DMS153 (cell line): Measurements from ENCODE around the gene PITPNC1.
"Not testable (repeated sequence)": the region's sequence is repeated elsewhere in the genome, so short reads cannot be mapped to it uniquely, and the experiment has no call there.

ENCODE experiments used
- DNase-seq: peaks from one replicate; lab custom pipeline; 2025; lab: John Stamatoyannopoulos, UW

PITPNC1 gene

GRCh38 chr17:67461876-67462275, 84.8 kb downstream of the PITPNC1 start:
- DNase-seq: no peak

- no peak for DNase-seq
These were observed 89.2 kb downstream of the PITPNC1 start for GRCh38 chr17:67466251-67466796.

DNA sequence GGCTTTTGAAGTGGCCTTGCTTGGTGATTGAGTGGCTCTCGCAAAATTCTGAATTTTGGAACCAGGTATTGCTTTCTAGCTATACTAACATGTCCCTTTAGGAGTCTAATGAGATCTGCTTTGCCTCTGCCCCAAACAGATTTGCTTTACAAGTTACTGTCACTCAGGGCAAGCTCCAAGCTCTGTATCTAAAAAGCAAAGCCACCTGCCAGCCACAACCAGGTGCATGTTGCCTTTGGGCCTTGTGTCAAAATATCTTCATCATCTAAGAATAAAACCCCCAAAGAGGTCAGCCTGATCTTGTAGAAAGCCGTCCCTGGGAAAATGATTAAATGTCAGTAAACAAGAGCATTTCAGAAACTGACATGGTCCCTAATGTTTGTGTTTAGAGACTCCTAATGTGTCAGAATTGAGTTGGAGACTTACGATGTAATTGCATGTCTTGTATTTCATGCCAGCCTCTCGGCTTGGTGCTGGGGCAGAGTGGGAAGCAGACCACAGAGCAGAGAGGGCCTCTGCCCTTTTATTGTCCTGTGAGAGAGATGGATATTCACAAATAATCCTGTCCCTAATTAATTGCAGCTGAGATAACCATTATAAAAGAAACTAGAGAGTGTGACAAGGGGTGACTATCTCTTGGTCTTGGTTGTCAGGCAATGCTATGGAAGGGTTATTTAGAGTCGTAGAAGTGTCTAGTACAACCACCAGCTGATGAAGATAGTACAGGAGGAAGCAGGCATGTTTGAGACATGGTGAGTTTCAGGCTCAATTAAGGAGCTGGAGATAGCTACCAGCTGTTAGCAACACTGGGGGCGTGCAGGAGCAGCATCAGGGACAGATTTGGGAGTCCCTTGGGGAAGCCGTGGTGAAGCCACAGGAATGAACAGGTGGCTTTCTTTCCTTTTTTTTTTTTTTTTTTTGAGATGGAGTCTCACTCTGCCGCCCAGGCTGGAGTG, 90.7 kb downstream of the PITPNC1 start:
- DNase-seq: no peak

- DNase-seq: no peak
These were observed 92.3 kb downstream of the PITPNC1 start for GRCh38 chr17:67469208-67469980.

GRCh38 chr17:67470163-67470562, 93.1 kb downstream of the PITPNC1 start:
- no peak for DNase-seq

GRCh38 chr17:67471118-67471517, 94.0 kb downstream of the PITPNC1 start:
- no peak for DNase-seq

DNA sequence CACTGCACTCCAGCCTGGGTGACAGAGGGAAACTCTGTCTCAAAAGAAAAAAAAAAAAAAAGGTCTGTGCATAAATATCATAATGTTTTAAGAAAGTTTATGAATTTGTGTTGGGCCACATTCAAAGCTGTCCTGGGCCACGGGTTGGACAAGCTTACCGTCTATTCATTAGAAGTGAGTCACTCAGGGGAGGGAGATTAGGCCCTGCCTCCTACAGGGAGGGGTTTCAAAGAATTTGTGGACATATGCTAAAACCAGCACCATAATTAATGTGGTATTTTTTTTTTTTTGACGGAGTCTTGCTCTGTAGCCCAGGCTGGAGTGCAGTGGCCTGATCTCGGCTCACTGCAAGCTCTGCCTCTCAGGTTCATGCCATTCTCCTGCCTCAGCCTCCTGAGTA, 95.5 kb downstream of the PITPNC1 start:
- DNase-seq: not testable (repeated sequence)

DNA sequence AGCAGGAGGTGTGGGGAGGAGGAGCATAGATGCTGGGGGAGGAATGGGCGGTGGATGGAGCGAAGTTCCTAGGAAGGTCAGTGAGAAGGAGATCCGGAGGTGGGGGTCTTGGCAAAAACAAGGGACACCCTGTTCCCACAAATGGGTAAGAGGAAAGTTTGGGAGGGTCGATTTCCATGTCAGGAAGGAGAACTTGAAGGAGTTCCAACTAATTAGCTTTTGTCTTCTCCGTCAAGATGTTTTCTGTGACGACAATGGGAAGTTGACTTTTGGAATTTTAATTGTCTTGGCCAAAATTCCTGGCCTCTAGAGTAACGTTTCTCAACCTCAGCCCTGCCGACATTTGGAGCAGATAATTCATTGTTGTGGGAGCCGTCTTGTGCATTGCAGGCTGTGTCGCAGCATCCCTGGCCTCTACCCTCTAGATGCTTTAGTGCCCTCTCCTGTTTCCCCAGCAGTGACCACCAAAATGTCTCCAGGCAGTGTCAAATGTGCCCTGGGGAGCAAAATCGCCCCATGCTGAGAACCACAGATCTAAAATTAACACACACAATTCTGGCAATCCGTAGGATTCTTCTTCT, 97.1 kb downstream of the PITPNC1 start:
- no peak for DNase-seq

DNA sequence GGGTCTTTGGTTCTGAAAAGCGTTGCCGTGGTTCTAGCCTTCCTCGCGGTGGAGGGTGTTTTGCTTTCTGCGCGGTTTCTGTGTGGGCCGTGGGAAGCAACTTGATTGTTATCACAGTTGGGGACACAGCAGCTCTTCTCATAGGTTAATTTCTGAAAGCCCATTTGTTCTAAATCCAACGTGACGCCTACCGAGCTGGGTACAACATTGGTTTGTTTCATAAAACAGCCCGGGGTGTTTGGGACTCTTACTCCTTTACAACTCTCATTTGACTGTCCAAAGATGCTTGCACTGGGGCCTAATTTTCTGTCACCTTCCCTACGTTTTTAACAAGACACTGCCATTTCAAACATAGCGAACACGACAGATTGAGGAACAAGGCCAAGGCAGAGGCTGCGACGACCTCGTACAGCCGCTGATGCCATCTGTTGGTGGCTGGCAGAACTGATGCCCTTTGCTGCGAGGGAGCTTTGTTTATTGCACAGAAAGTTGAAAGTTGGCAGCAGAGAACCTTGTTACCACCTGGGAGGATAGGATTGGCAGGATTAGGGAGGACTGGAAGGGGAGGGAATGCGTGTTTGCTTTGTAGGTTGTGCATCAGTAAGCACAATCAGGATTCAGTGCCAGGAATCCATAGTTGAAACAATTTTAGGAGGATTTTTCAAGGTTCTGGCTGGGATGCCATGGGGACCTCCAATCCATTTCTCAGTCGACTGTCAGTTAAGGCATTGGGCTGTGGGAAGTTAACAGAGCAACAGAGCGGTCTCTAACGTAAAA, 98.3 kb downstream of the PITPNC1 start:
- peak; percentile 84 for DNase-seq

DNA sequence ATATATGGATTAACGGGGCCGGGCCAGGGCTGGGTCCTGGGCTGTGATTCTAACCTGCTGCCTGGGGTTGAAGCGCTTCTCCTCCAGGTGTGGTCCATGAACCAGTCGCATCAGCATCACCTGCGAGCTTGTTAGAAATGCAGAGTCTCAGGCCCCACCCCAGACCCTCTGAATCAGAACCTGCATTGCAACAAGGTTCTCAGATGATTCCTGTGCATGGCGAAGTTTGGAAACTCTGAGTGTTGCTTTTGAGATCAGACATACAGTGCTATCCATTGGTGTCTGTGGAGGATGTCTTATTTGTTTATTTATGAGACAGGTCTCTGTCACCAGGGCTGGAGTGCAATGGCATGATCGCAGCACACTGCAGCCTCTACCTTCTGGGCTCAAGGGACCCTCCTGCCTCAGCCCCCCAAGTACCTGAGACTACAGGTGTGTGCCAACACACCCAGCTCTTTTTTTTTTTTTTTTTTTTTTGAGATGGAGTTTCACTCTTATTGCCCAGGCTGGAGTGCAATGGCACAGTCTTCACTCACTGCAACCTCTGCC, 99.8 kb downstream of the PITPNC1 start:
- no peak for DNase-seq

DNA sequence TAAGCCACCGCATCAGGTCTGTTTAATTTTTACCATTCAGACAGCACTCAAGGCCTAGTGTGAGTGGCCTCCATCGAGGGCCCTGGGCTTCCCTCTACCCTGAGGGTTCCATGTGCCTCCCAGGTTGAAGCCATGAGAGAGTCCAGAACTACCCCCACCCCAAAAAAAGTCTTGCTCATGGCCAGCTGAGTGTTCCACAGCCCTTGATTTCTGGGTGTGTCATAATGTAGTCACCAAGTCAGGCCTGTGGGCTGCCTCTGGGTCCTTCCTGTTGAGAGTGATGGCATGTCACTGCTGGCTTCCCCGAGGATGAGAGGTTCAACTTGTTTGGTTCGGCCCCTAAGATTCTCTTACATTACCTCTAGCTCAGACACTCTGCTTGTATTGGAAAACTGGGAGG, 100.6 kb downstream of the PITPNC1 start:
- DNase-seq: no peak

DNA sequence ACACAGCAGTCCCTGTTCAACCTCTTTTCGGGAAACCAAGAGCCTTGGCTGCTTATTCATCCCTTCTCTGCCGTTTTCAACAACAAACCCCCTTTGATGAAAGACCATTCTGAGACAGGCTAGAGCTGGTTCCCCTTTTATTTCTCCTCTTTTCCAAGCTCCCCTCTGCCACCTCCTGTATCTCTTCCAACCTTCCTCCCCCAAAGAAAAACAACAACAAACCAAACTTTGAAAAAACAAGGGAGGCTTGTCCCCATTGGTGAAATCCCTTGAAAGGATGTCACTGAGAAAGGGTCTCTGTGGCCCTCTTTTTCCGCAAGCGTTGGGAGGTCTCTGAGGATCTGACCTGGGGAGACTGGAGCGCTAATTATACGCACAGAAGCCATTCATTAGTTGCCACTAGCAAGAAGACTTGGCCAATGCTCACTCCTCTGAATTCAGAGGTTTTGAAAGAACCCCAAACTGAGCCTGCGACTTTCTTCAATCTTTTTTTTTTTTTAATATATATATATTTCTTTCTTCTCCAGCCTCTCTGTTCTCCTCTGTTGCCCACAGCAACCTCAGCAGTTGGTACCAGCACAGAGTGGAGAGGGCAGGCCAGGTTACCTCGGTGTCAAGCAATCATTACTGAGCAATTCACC, 101.4 kb downstream of the PITPNC1 start:
- no peak for DNase-seq

DNA sequence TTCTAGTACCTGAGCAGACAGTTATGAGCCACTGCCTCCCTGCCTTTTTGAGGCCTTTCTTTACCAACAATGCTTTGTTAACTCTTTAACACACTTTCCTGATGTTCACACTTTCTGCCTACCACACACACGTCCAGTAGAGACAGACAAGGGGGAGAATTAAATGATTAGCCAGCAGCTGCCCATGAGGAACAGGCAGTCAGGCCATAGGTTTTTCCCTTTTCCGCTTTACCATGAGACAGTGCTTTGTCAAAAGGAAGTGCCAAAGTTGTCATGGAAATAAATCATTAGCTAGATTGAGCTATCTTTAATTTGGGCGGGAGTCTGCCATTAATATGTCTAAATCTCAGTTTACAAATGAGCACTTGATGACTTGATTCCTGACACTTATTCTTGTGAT, 102.1 kb downstream of the PITPNC1 start:
- no peak for DNase-seq

DNA sequence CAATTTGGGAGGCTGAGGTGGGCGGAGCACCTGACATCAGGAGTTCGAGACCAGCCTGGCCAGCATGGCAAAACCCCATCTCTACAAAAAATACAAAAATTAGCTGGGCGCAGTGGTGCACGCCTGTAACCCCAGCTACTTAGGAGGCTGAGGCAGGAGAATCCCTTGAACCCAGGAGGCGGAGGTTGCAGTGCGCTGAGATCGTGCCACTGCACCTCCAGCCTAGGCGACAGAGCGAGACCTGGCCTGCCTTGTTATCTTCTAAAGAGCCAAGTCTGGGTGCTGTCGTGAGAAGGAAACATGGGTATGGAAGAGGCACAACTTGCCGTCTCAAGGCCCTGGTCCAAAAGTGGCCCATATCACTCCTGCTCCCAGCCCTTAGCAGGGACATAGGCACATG, 103.9 kb downstream of the PITPNC1 start:
- DNase-seq: not testable (repeated sequence)

DNA sequence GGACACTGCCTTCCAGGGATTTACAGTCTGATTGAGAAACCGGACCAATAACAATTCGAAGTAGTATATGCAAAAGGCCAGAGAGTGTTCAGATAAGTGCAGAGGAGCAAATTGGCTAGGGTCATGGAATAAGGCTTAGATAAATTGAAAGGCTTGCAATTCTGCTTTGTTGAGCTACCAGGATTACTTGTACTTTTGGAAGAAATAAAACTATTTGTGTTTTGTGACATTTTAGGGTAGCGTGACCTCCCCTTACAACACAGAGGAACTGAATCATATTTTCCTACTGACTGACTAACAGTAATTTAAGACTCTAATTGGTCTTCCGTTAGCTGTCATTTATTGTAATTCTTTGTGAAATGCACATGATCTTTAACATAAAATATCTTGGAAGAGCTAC, 104.7 kb downstream of the PITPNC1 start:
- no peak for DNase-seq

- DNase-seq: no peak
These were observed 105.7 kb downstream of the PITPNC1 start for GRCh38 chr17:67482764-67483163.

DNA sequence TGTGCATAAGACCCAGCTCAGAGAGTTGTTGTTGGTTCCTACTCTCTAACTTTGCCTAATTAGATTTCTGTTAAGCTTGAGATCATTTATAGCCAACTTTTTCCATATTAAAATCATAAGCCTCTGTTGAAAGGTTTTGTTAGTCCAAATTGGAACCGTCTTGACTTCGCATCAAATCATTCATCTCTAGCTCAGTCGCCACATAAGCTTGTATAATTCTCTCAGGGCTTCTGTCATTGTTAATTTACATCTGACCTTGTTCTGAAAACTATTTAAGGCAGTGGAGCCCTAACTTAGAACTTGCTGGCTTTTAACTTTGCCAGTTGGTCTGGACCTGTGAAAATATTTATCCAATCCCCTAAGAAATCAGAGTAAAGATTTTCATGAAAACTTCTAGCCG, 107.2 kb downstream of the PITPNC1 start:
- DNase-seq: no peak

GRCh38 chr17:67485666-67486065, 108.6 kb downstream of the PITPNC1 start:
- DNase-seq: no peak

GRCh38 chr17:67487506-67487905, 110.4 kb downstream of the PITPNC1 start:
- DNase-seq: no peak

DNA sequence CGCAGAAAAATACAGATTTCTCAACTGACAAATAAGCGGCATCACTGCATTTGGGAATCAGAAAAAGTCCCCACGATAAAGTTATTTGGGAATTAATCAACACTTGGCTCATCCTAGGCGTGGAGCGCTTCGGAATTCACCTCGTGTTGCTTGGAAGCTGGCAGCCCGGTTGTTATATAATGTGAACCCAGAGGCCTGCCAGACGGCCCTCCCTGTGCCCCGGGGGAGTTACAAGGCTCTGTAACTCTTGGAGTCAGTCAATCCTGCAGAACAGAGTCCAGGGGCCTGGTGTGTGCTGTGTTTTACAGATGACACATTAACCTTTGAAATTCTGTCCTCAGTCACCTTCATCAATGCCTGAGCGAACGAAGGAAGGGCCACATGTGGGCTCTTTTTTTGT, 111.1 kb downstream of the PITPNC1 start:
- DNase-seq: no peak

DNA sequence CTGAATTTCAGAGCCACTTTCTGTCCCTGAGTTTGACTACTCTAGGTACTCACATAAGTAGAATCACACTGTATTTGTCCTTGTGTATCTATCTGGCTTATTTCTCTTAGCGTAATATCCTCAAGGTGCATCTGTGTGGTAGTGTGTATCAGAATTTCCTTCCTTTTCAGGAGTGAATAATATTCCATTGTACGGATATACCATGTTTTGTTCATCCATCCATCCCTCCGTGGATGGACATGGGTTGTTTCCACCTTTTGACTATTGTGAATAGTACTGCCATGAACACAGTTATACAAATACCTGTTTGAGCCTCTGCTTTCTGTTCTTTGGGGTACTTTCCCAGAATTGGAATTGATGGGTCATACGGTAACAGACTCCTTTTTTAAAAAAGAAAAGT, 111.7 kb downstream of the PITPNC1 start:
- no peak for DNase-seq
